Colonic mucosa (tissue), 4 donors: ENCODE data around the gene AGMAT. TPM values are rescaled to one million over a fixed set of nuclear protein-coding genes. Genes with fewer than 3 reads are reported as not detected.

Experiments
- DNase-seq: peaks from one replicate; pipeline ENCODE4 v3.0.0-alpha.2; 2020
- H3K27ac ChIP-seq: fragments of 200-600 bp; one replicate; pipeline ENCODE4 v1.8.0; 2021
- H3K27me3 ChIP-seq: fragments of 200-600 bp; one replicate; pipeline ENCODE4 v1.8.0; 2021
- H3K36me3 ChIP-seq: fragments of 200-600 bp; one replicate; pipeline ENCODE4 v1.8.0; 2021
- H3K4me1 ChIP-seq: fragments of 200-600 bp; one replicate; pipeline ENCODE4 v1.8.0; 2021; ENCODE audit warnings: mild to moderate bottlenecking
- H3K4me3 ChIP-seq: fragments of 200-600 bp; one replicate; pipeline ENCODE4 v1.8.0; 2021
- H3K9ac ChIP-seq, 2 donors: one replicate each; pipeline ENCODE4 v1.7.0; 2013; ENCODE audit warnings: control low read depth in 2 of 2, low read depth in 2 of 2, low read length in 2 of 2
- H3K9me3 ChIP-seq: fragments of 200-600 bp; one replicate; pipeline ENCODE4 v1.8.0; 2021
- intact Hi-C: fragments of 100-400 bp; cut with DNase I; formaldehyde crosslinking; loops from one replicate; pipeline ENCODE4 v1.14.1; 2022
- total RNA-seq, 2 donors: library from RNA; stranded (reverse); fragmentation: NEBNext Ultra II Directional in 1 of 2; extraction: Animal tissue kit (Norgen Biotek cat#: 25700) in 1 of 2; gene quantifications; one replicate each; pipeline ENCODE4 v1.2.1, GENCODE V29; 2021
- TF ChIP-seq, protein P1 (sequence below): fragments of 200-600 bp; IDR thresholded peaks from one replicate; pipeline ENCODE4 v1.8.0; 2022; ENCODE audit warnings: antibody characterized with exemption, mild to moderate bottlenecking
- donor health status: healthy.
- donor health status: DM: no; HTN: no; CAD: no.
- donor health status: DM: no; HTN: no; CAD: no.

Gene AGMAT
- total RNA-seq, 2 donors from 2014 or later: 21.6 to 54.2 TPM

DNA sequence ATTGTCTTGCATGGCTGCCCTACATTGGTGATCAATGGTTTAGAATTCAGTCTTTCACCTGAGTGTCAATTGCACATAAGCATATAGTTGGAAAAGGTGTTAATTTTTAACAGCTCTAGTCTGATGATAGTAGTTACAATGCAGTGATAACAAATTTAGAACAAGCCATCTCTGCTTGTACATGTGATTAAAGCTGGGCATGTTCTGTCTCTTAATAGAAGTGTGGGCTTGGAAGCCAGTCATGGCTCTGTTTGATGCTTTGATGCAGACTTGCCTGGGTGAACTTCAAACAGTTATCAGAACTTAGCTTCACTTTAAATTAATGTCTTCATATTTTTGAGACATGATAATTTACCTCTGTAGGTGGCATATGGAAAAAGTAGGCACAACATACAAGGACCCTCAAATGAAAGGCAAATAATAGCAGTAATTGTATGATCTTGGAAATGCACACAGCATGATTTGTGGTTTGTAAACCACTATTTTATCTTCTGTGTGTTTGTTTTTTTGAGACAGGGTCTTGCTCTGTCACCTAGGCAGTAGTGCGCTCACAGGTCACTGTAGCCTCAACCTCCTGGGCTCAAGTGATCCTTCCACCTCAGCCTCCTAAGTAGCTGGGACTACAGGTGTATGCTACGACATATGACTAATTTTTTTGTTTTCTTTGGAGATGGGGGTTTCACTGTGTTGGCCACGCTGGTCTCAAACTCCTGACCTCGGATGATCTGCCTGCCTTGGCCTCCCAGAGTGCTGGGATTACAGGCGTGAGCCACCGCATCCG is 36.2 kb upstream of the AGMAT start:
- no peak for DNase-seq
- Histone ChIP-seq H3K9ac (no peak overlapping the region), H3K4me3 (no peak overlapping the region), H3K36me3 (no peaks in the 10 kb centered on the region), H3K27me3 (no peaks in the 10 kb centered on the region), H3K9me3 (no peaks in the 10 kb centered on the region), H3K4me1 (peaks cover 29% of the 10 kb centered on the region), H3K27ac (no peak overlapping the region)
- intact Hi-C loops: loop anchor here (10.0 kb wide), 1 partner anchor 104 kb away; no protein-coding TSS in a partner anchor
- TF ChIP-seq, protein P1, sequence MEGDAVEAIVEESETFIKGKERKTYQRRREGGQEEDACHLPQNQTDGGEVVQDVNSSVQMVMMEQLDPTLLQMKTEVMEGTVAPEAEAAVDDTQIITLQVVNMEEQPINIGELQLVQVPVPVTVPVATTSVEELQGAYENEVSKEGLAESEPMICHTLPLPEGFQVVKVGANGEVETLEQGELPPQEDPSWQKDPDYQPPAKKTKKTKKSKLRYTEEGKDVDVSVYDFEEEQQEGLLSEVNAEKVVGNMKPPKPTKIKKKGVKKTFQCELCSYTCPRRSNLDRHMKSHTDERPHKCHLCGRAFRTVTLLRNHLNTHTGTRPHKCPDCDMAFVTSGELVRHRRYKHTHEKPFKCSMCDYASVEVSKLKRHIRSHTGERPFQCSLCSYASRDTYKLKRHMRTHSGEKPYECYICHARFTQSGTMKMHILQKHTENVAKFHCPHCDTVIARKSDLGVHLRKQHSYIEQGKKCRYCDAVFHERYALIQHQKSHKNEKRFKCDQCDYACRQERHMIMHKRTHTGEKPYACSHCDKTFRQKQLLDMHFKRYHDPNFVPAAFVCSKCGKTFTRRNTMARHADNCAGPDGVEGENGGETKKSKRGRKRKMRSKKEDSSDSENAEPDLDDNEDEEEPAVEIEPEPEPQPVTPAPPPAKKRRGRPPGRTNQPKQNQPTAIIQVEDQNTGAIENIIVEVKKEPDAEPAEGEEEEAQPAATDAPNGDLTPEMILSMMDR: no peak

DNA sequence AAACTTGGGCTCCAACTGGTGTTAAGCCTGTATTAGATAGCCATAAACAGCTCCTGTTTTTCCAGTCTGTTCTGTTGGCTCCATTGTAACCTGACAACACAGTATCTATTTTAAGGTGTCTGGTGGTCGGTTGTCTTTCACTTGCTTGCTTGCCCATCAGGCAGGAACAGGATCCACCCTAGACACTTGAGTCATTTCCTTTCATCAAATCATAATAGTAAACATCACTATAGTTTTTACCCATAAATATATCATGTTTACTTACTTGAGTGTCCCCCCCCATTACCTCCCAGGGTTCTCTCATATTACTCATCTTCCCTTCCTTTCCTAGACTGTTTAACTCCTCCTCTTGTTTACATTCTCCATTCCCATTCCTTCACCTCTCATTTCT is 35.3 kb upstream of the AGMAT start:
- intact Hi-C loops: loop anchor here (10.0 kb wide), 1 partner anchor 105 kb away; no protein-coding TSS in a partner anchor
- H3K27ac ChIP-seq: peak overlapping the region; percentile 5
- H3K27me3 ChIP-seq: no peaks in the 10 kb centered on the region
- no peak overlapping the region for H3K9ac ChIP-seq
- no peak for DNase-seq
- H3K9me3 ChIP-seq: no peaks in the 10 kb centered on the region
- peaks cover 25% of the 10 kb centered on the region for H3K4me1 ChIP-seq
- TF ChIP-seq, protein P1: no peak
- no peaks in the 10 kb centered on the region for H3K36me3 ChIP-seq
- H3K4me3 ChIP-seq: no peak overlapping the region

DNA sequence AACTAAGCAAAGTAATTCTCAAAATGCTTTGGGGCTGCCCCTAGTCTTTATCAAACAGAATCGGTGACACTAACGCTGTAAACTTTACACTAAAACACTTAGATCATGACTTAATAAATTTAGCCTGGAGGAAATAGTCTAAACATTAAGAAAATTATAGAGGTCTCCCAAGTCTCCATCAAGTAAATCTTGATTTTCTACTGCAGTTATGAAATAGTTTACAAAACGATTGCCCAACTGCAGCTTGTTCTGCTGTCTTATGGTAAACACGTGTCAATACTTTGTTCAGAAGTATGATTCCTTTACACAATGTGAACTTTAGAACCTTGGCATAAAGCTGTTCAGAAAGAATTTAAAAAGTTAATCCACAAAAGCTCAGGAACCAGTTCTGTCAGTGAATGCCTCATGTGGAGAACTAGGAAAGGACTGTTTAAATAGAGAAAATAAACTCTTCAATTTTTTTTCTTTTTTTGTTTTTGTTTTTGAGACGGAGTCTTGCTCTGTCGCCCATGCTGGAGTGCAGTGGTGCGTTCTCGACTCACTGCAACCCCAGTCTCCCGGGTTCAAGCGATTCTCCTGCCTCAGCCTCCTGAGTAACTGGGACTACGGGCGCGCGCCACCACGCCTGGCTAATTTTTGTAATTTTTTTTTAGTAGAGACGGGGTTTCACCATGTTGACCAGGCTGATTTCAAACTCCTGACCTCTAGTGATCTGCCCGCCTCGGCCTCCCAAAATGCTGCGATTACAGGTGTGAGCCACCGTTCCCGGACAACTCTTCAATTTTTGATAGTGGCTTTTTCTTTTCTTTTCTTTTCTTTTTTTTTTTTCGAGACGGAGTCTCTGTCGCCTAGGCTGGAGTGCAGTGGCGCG is 34.0 kb upstream of the AGMAT start:
- H3K4me1 ChIP-seq: peaks cover 19% of the 10 kb centered on the region
- peak; percentile 23 for DNase-seq
- TF ChIP-seq, protein P1: no peak

GRCh38 chr1:15618077-15618654 is 33.3 kb upstream of the AGMAT start:
- Histone ChIP-seq H3K9me3 (no peaks in the 10 kb centered on the region), H3K36me3 (no peaks in the 10 kb centered on the region), H3K4me1 (peaks cover 19% of the 10 kb centered on the region), H3K9ac (peak overlapping the region; percentile 99 to 100), H3K27me3 (no peaks in the 10 kb centered on the region), H3K27ac (peak overlapping the region; percentile 99), H3K4me3 (peak overlapping the region; percentile 93)
- TF ChIP-seq, protein P1: no peak
- intact Hi-C loops: no loop called here
- DNase-seq: peak; percentile 34

More for the DNA sequence above, 34.0 kb upstream of the AGMAT start:
- no peaks in the 10 kb centered on the region for H3K27me3 ChIP-seq
- H3K9me3 ChIP-seq: no peaks in the 10 kb centered on the region
- peak overlapping the region; percentile 93 for H3K4me3 ChIP-seq
- no peaks in the 10 kb centered on the region for H3K36me3 ChIP-seq
- peak overlapping the region; percentile 99 to 100 for H3K9ac ChIP-seq
- peak overlapping the region; percentile 99 for H3K27ac ChIP-seq
- intact Hi-C loops: no loop called here
